Panc1 (cell line): ENCODE data around the gene FAM217A. TPM values are rescaled to one million over a fixed set of nuclear protein-coding genes. Genes with fewer than 3 reads are reported as not detected.

Source experiments
- ATAC-seq: fragments of 200-7000 bp; cut with Tn5 transposase; 2 replicates; pipeline ENCODE4 v1.9.1; 2020; ENCODE audit warnings: mild to moderate bottlenecking, moderate library complexity
- BruUV-seq: library from RNA; stranded (reverse); fragments of 400-500 nt; replicated peaks from 2 replicates; lab custom pipeline; 2021; lab: Mats Ljungman, UMichigan
- CTCF ChIA-PET: fragments of 300-600 bp; sonication (Branson Sonifier 250); formaldehyde crosslinking; loops from one replicate; lab custom pipeline; 2022; ENCODE audit warnings: antibody characterized with exemption; lab: Charles Lee
- POLR2A ChIA-PET: fragments of 300-600 bp; sonication (Branson Sonifier 250); formaldehyde crosslinking; loops from one replicate; lab custom pipeline; 2022; ENCODE audit warnings: antibody characterized with exemption; lab: Charles Lee
- DNase-seq: peaks from one replicate; pipeline ENCODE4 v3.0.0-alpha.2; 2010; ENCODE audit warnings: low read depth, low spot score
- H3K27ac ChIP-seq: 2 replicates; pipeline ENCODE4 v1.5.1; 2011; ENCODE audit warnings: mild to moderate bottlenecking, low read length, inconsistent platforms
- H3K27me3 ChIP-seq: fragments of 200-500 bp; sonication (Bioruptor generic); 2 replicates; pipeline ENCODE4 v1.6.0; 2014; ENCODE audit warnings: low read length, inconsistent platforms; ENCODE audit not compliant: control insufficient read depth, insufficient read depth
- H3K36me3 ChIP-seq: fragments of 200-500 bp; sonication (Bioruptor generic); 2 replicates; pipeline ENCODE4 v1.5.1; 2014; ENCODE audit warnings: inconsistent platforms, mild to moderate bottlenecking, low read length, moderate library complexity; ENCODE audit not compliant: control insufficient read depth, insufficient read depth
- H3K4me1 ChIP-seq: 2 replicates; pipeline ENCODE4 v1.5.1; 2011; ENCODE audit warnings: inconsistent platforms, mild to moderate bottlenecking, low read length, moderate library complexity; ENCODE audit not compliant: control insufficient read depth, insufficient read depth
- H3K4me3 ChIP-seq, 2 experiments: 2 replicates each; pipeline ENCODE4 v1.5.1; 2011 to 2012; ENCODE audit warnings: low read depth in 2 of 2, low read length in 2 of 2, mild to moderate bottlenecking in 2 of 2, inconsistent platforms in 1 of 2, moderate library complexity in 1 of 2
- H3K9me3 ChIP-seq: fragments of 200-500 bp; sonication (Bioruptor generic); 2 replicates; pipeline ENCODE4 v1.5.1; 2014; ENCODE audit warnings: low read depth, mild to moderate bottlenecking, inconsistent platforms, low read length, moderate library complexity; ENCODE audit not compliant: control insufficient read depth, insufficient read depth
- CTCF ChIP-seq: fragments of 450-650 bp; IDR thresholded peaks from 2 replicates; pipeline ENCODE4 v1.5.1; 2017; ENCODE audit warnings: mild to moderate bottlenecking
- POLR2AphosphoS5 ChIP-seq: IDR thresholded peaks from 2 replicates; pipeline ENCODE4 v1.6.1; 2012; ENCODE audit warnings: mild to moderate bottlenecking, low read depth, low read length, moderate library complexity
- REST ChIP-seq, 2 experiments: IDR thresholded peaks; 2 replicates each; pipeline ENCODE4 v1.6.1; 2011 to 2012; ENCODE audit warnings: low read depth in 2 of 2, control low read depth in 1 of 2, low read length in 1 of 2, mild to moderate bottlenecking in 1 of 2, moderate library complexity in 1 of 2; ENCODE audit not compliant: insufficient read depth in 1 of 2
- SIN3A ChIP-seq: IDR thresholded peaks from 2 replicates; pipeline ENCODE4 v1.6.1; 2012; ENCODE audit warnings: low read depth, mild to moderate bottlenecking, low read length, moderate library complexity, borderline replicate concordance; ENCODE audit not compliant: insufficient read depth
- TCF7L2 ChIP-seq: IDR thresholded peaks from 2 replicates; pipeline ENCODE4 v1.6.1; 2011; ENCODE audit warnings: mild to moderate bottlenecking, low read depth, low read length, inconsistent platforms
- in situ Hi-C: cut with HindIII; loops from 2 replicates; pipeline ENCODE4 v1.10.0; 2016; ENCODE audit warnings: low sequenced_read_pairs, low pct_unique_long_range_greater_than_20kb
- intact Hi-C: fragments of 100-400 bp; cut with micrococcal nuclease; formaldehyde crosslinking; loops from one replicate; pipeline ENCODE4 v1.10.0; 2022; ENCODE audit not compliant: unreplicated experiment
- total RNA-seq: library from RNA; stranded (reverse); gene quantifications from one replicate; pipeline ENCODE4 v1.2.1, GENCODE V29; 2021; ENCODE audit not compliant: unreplicated experiment

The FAM217A gene
- total RNA-seq, 1 experiment from 2014 or later = not detected

GRCh38 chr6:4107873-4108272, 28.9 kb upstream of the FAM217A start:
- H3K27me3 ChIP-seq = no peaks in the 10 kb centered on the region; the same call in 1 of the 2 replicates
- in situ Hi-C loops = no loop called here
- H3K9me3 ChIP-seq = no peaks in the 10 kb centered on the region
- intact Hi-C loops = no loop called here
- POLR2A ChIA-PET = no interaction called here
- no peaks in the 10 kb centered on the region; the same call in 1 of the 2 replicates for H3K36me3 ChIP-seq
- no peak for TF ChIP-seq SIN3A
- no peak for TF ChIP-seq TCF7L2
- TF ChIP-seq CTCF = no peak
- TF ChIP-seq REST (IDR thresholded peaks at IDR 0.05; ENCODE audit: insufficient read depth in 1 of 2, low read depth in 2 of 2, low read length in 1 of 2) = no peak
- no peak for TF ChIP-seq POLR2AphosphoS5
- no peak overlapping the region for H3K27ac ChIP-seq
- H3K4me1 ChIP-seq = no peaks in the 10 kb centered on the region
- BruUV-seq = no TSS peak
- DNase-seq = no peak
- CTCF ChIA-PET = no interaction called here
- ATAC-seq = no peak
- no peak overlapping the region for H3K4me3 ChIP-seq

DNA sequence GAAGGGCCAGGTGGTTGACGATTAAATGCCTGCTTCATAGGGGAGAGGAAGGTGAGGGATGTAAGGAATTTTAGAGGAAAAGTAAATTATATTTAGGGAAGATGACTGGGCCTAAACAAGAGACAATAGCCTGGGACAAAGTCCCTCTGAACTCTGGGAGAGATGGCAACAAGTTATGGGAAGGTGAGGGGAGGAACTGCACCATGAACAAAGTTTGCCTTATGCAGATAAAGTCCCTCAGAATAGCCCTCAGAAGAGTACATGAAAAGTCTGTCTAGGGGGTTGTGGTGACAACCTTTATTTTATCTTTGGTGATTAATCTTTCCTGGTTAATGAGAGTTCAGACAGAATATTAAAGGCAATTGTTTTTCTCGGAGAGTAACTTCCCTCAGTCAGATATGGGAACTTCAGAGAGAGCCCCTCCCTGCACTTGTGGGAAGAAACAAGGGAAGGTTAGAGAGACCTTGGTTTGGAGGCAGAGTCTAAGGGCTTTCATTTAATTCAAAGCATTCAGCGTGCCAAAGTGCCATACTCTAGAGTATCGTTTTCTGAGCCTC, 27.1 kb upstream of the FAM217A start:
- H3K36me3 ChIP-seq = no peaks in the 10 kb centered on the region; the same call in 1 of the 2 replicates
- H3K9me3 ChIP-seq = no peaks in the 10 kb centered on the region
- H3K4me1 ChIP-seq = no peaks in the 10 kb centered on the region
- DNase-seq (no peak), ATAC-seq (no peak)
- BruUV-seq = no TSS peak
- H3K27me3 ChIP-seq = no peaks in the 10 kb centered on the region; the same call in 1 of the 2 replicates
- intact Hi-C loops (no loop called here), in situ Hi-C loops (no loop called here)
- ChIA-PET POLR2A (no interaction called here), CTCF (no interaction called here)
- TF ChIP-seq POLR2AphosphoS5 (no peak), TCF7L2 (no peak), SIN3A (no peak), CTCF (no peak), REST (IDR thresholded peaks at IDR 0.05; ENCODE audit: insufficient read depth in 1 of 2, low read depth in 2 of 2, low read length in 1 of 2) (no peak)
- H3K4me3 ChIP-seq = no peak overlapping the region
- no peak overlapping the region for H3K27ac ChIP-seq
